Peyer's patch (tissue), 4 donors: ENCODE measurements around the gene SYTL1.

ENCODE experiments used
- POLR2A ChIP-seq, 2 donors: fragments of 450-650 bp; IDR thresholded peaks; one replicate each; pipeline ENCODE4 v1.5.1; 2017; ENCODE audit warnings: antibody characterized with exemption in 2 of 2, mild to moderate bottlenecking in 2 of 2, moderate library complexity in 2 of 2
- TF ChIP-seq, protein P1 (sequence below), 6 experiments: fragments of 450-650 bp in 4 of 6; fragments of 200-600 bp in 2 of 6; sonication (generic) in 1 of 6; IDR thresholded peaks; one replicate each; pipeline ENCODE4 v1.5.1; 2017 to 2019; ENCODE audit warnings: antibody characterized with exemption in 6 of 6, mild to moderate bottlenecking in 3 of 6, moderate library complexity in 1 of 6

DNA sequence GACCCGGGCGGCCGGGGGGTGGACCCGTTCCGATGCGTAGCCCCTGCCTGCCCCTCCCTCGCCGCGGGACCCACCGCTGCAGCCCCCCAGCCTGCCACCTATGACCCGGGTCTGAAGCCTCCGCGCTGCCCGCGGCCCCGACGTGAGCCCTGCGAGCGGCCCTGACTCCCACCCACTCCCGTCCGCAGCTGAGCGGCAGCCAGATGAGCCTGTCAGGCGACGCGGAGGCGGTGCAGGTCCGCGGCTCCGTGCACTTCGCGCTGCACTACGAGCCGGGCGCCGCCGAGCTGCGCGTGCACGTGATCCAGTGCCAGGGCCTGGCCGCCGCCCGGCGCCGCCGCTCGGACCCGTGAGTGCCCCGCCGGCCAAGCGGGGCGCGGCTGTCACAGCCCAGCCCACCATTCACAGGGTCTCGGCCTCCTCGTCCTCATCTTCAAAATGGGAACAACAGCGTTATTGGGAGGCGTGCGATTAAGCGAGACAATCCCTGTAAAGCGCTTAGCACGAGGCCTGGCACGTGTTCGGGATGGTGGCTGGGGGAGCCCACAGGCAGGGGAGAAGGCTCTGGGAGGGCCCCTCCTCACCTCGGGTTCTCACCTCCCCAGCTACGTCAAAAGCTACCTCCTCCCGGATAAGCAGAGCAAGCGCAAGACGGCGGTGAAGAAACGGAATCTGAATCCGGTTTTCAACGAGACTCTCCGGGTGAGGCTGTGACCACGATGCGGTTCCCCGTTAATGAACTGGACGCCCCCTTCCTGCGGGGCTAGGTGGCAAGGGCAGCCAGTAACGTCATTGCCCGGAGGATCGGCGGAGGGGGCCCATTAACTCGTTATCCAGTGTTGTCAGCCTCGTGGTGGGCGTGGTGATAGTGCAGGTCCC is 8.2 kb downstream of the SYTL1 start:
- TF ChIP-seq, protein P1, sequence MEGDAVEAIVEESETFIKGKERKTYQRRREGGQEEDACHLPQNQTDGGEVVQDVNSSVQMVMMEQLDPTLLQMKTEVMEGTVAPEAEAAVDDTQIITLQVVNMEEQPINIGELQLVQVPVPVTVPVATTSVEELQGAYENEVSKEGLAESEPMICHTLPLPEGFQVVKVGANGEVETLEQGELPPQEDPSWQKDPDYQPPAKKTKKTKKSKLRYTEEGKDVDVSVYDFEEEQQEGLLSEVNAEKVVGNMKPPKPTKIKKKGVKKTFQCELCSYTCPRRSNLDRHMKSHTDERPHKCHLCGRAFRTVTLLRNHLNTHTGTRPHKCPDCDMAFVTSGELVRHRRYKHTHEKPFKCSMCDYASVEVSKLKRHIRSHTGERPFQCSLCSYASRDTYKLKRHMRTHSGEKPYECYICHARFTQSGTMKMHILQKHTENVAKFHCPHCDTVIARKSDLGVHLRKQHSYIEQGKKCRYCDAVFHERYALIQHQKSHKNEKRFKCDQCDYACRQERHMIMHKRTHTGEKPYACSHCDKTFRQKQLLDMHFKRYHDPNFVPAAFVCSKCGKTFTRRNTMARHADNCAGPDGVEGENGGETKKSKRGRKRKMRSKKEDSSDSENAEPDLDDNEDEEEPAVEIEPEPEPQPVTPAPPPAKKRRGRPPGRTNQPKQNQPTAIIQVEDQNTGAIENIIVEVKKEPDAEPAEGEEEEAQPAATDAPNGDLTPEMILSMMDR (IDR thresholded peaks at IDR 0.05): peak in 1 of 6 experiments; percentile 14
- no peak for TF ChIP-seq POLR2A (IDR thresholded peaks at IDR 0.05)
